Endothelial cell of umbilical vein (primary cell): Measurements from ENCODE around the gene VASH2. TPM values are rescaled to one million over a fixed set of nuclear protein-coding genes. Genes with fewer than 3 reads are reported as not detected.

Experiments
- BruUV-seq: library from RNA; stranded (reverse); fragments of 400-500 nt; replicated peaks from 2 replicates; lab custom pipeline; 2021; lab: Mats Ljungman, UMichigan
- CTCF ChIA-PET: fragments of 300-600, 350-600 bp; sonication (Branson Sonifier 250); formaldehyde crosslinking; loops from one replicate; lab custom pipeline; 2021; ENCODE audit warnings: antibody characterized with exemption, inconsistent platforms; lab: Charles Lee
- POLR2A ChIA-PET: fragments of 300-600, 350-600 bp; sonication (Branson Sonifier 250); formaldehyde crosslinking; loops from one replicate; lab custom pipeline; 2021; ENCODE audit warnings: antibody characterized with exemption, inconsistent platforms; lab: Charles Lee
- DNase-seq: peaks from one replicate; pipeline ENCODE4 v3.0.0-alpha.2; 2011; ENCODE audit warnings: low read depth, low spot score
- FAIRE-seq: peaks from 2 replicates; lab custom pipeline; 2011; peaks lifted over from hg19 to GRCh38; lab: Jason Lieb, UNC
- H2AFZ ChIP-seq: 2 replicates; pipeline ENCODE4 v1.6.0; 2012; ENCODE audit warnings: low read depth, low read length, control low read depth, inconsistent platforms
- H3K27ac ChIP-seq: 2 replicates; pipeline ENCODE4 v1.5.1; 2011; ENCODE audit warnings: low read depth, mild to moderate bottlenecking, control low read depth, low read length, moderate library complexity; ENCODE audit not compliant: insufficient read depth
- H3K27me3 ChIP-seq, 2 experiments: 2 replicates each; pipeline versions ENCODE4 v1.6.0 to v1.6.1; 2011; ENCODE audit warnings: low read length in 2 of 2, mixed read lengths in 1 of 2; ENCODE audit not compliant: control insufficient read depth in 2 of 2, insufficient read depth in 2 of 2
- H3K36me3 ChIP-seq, 2 experiments: 2 replicates in 1 of 2; 3 replicates in 1 of 2; pipeline ENCODE4 v1.5.1; 2011; ENCODE audit warnings: low read length in 2 of 2, mild to moderate bottlenecking in 1 of 2, moderate library complexity in 1 of 2; ENCODE audit not compliant: control insufficient read depth in 2 of 2, insufficient read depth in 2 of 2; ENCODE audit errors: extremely low read depth in 1 of 2
- H3K4me1 ChIP-seq: 3 replicates; pipeline ENCODE4 v1.5.1; 2011; ENCODE audit warnings: mild to moderate bottlenecking, low read length; ENCODE audit not compliant: control insufficient read depth, insufficient read depth; ENCODE audit errors: extremely low read depth
- H3K4me2 ChIP-seq: 2 replicates; pipeline ENCODE4 v1.6.1; 2011; ENCODE audit warnings: low read length, control low read depth, mixed read lengths; ENCODE audit not compliant: insufficient read depth
- H3K4me3 ChIP-seq, 3 experiments: fragments of 200-600 bp in 1 of 3; sonication (generic), shearing (Covaris generic) in 1 of 3; replicated peaks in 1 of 3; 2 replicates each; pipeline ENCODE4 v1.5.1; 2011 to 2016; ENCODE audit warnings: control low read depth in 3 of 3, low read length in 3 of 3, mild to moderate bottlenecking in 2 of 3, inconsistent platforms in 1 of 3, low read depth in 1 of 3, moderate library complexity in 1 of 3; ENCODE audit not compliant: insufficient read depth in 1 of 3
- H3K79me2 ChIP-seq: 2 replicates; pipeline ENCODE4 v1.6.0; 2012; ENCODE audit warnings: low read length, inconsistent platforms; ENCODE audit not compliant: control insufficient read depth, insufficient read depth
- H3K9ac ChIP-seq: replicated peaks from 2 replicates; pipeline ENCODE3; 2011; ENCODE audit warnings: low read length, control low read depth; ENCODE audit not compliant: insufficient read depth; ENCODE audit errors: extremely low read depth
- H3K9me1 ChIP-seq: replicated peaks from 3 replicates; pipeline ENCODE4 v1.6.0; 2011; ENCODE audit warnings: mild to moderate bottlenecking, low read length; ENCODE audit not compliant: control insufficient read depth, insufficient read depth; ENCODE audit errors: extremely low read depth
- H3K9me3 ChIP-seq: replicated peaks from 2 replicates; pipeline ENCODE4 v1.5.1; 2012; ENCODE audit warnings: low read length, inconsistent platforms; ENCODE audit not compliant: control insufficient read depth, insufficient read depth
- H4K20me1 ChIP-seq: replicated peaks from 2 replicates; pipeline ENCODE3; 2011; ENCODE audit warnings: mild to moderate bottlenecking, low read length; ENCODE audit not compliant: control insufficient read depth, insufficient read depth; ENCODE audit errors: extremely low read depth
- EZH2 ChIP-seq: IDR thresholded peaks from 2 replicates; pipeline ENCODE4 v1.6.1; 2012; ENCODE audit warnings: borderline replicate concordance, low read depth, mild to moderate bottlenecking, moderate library complexity, low read length, inconsistent platforms; ENCODE audit not compliant: severe bottlenecking
- GATA2 ChIP-seq: IDR thresholded peaks from 2 replicates; pipeline ENCODE4 v1.7.0; 2011; ENCODE audit warnings: low read depth, mild to moderate bottlenecking, moderate library complexity, mixed read lengths, low read length; ENCODE audit not compliant: insufficient read length, insufficient read depth
- JUN ChIP-seq: IDR thresholded peaks from 2 replicates; pipeline ENCODE4 v1.6.1; 2011; ENCODE audit warnings: borderline replicate concordance, low read depth; ENCODE audit not compliant: insufficient read length, insufficient read depth
- MAX ChIP-seq: IDR thresholded peaks from 2 replicates; pipeline ENCODE4 v1.6.1; 2011; ENCODE audit not compliant: insufficient read depth, insufficient read length
- POLR2A ChIP-seq: IDR thresholded peaks from 2 replicates; pipeline ENCODE4 v1.6.1; 2012; ENCODE audit warnings: low read depth, mild to moderate bottlenecking, control low read depth, low read length
- dilution Hi-C: fragments of 300-500 bp; cut with MboI; formaldehyde crosslinking; loops from one replicate; pipeline ENCODE4 v1.15.0; 2019; ENCODE audit warnings: low sequenced_read_pairs; ENCODE audit not compliant: extremely low pct_ligation_motif_present
- intact Hi-C: fragments of 100-400 bp; cut with micrococcal nuclease; formaldehyde crosslinking; loops from one replicate; pipeline ENCODE4 v1.10.0; 2022
- polyA plus RNA-seq, 4 experiments: library from polyadenylated mRNA; depleted of rRNA in 3 of 4; stranded (reverse) in 3 of 4; unstranded in 1 of 4; fragments of >200 nt; gene quantifications; 2 replicates each; pipeline versions ENCODE4 v1.2.1 to v1.2.3, GENCODE V29; 2011 to 2012; ENCODE audit warnings: missing spikeins in 1 of 4
- total RNA-seq: library from RNA; stranded (reverse); gene quantifications from 2 replicates; pipeline ENCODE4 v1.2.3, GENCODE V29; 2021

The VASH2 gene
- total and polyA plus RNA-seq, 2 donors (not counting 3 experiments of a cell fraction or from before 2014, with no cell fraction given), result 0.70 to 2.9 TPM

- Histone ChIP-seq H3K27ac (no peak overlapping the region), H3K9ac (no peak overlapping the region), H4K20me1 (no peaks in the 10 kb centered on the region), H3K9me3 (no peaks in the 10 kb centered on the region), H2AFZ (peak overlapping the region; percentile 23), H3K4me2 (no peak overlapping the region), H3K36me3 (no peaks in the 10 kb centered on the region), H3K27me3 (peaks cover 0 to 13% of the 10 kb centered on the region in 2 experiments), H3K4me3 (no peak overlapping the region), H3K9me1 (no peaks in the 10 kb centered on the region), H3K4me1 (no peaks in the 10 kb centered on the region), H3K79me2 (no peaks in the 10 kb centered on the region)
- POLR2A ChIA-PET, result no interaction called here
- BruUV-seq, result no TSS peak
- FAIRE-seq (no peak), DNase-seq (peak; percentile 6)
- dilution Hi-C loops (no loop called here), intact Hi-C loops (loop anchor here (5.0 kb wide), 1 partner anchor 81 kb away; no protein-coding TSS in a partner anchor)
- CTCF ChIA-PET, result interaction anchor here (1.0 kb wide), 1 partner anchor 12 kb away, joined by 3 read pairs; no protein-coding TSS in a partner anchor
- peak; percentile 24 for TF ChIP-seq EZH2
- no peak for TF ChIP-seq GATA2
Observed at GRCh38 chr1:212916481-212917133, 33.7 kb upstream of the VASH2 start.

GRCh38 chr1:212917134-212917485 is 33.2 kb upstream of the VASH2 start:
- CTCF ChIA-PET, result no interaction called here
- POLR2A ChIA-PET, result no interaction called here

More at GRCh38 chr1:212917134-212917485, 33.2 kb upstream of the VASH2 start:
- Histone ChIP-seq H3K4me1 (no peaks in the 10 kb centered on the region), H4K20me1 (no peaks in the 10 kb centered on the region), H2AFZ (peak overlapping the region; percentile 23), H3K79me2 (no peaks in the 10 kb centered on the region), H3K4me3 (no peak overlapping the region), H3K27me3 (peaks cover 0 to 13% of the 10 kb centered on the region in 2 experiments), H3K9ac (no peak overlapping the region), H3K4me2 (no peak overlapping the region), H3K9me3 (no peaks in the 10 kb centered on the region), H3K9me1 (no peaks in the 10 kb centered on the region), H3K27ac (no peak overlapping the region), H3K36me3 (no peaks in the 10 kb centered on the region)
- FAIRE-seq (no peak), DNase-seq (no peak)
- intact Hi-C loops, result loop anchor here (5.0 kb wide), 1 partner anchor 80 kb away; no protein-coding TSS in a partner anchor
- no TSS peak for BruUV-seq
- dilution Hi-C loops, result no loop called here
- TF ChIP-seq POLR2A (no peak), GATA2 (no peak), EZH2 (peak; percentile 5), MAX (no peak), JUN (no peak)
